ENCODE data around the gene LANCL2. TPM values are rescaled to one million over a fixed set of nuclear protein-coding genes. Genes with fewer than 3 reads are reported as not detected.
A peak's percentile ranks its signal among the peaks of the same experiment; 100 is the strongest.

Gene LANCL2
- total RNA-seq (10 to 100 TPM; 22.1 to 24.1 TPM), polyA plus RNA-seq (7.4 TPM)

GRCh38 chr7:55365205-55365674 is at the start of gene LANCL2:
Gene LANCL2 (plus strand): TSS chr7:55365337. CDS start chr7:55366026, 689 bp downstream.
- Mint-ChIP-seq H3K27ac (peak within 1 kb of the TSS in 7 of 8 donors; percentile 98 to 99 (median 99)), H3K4me3 (peak within 1 kb of the TSS in 6 of 7 donors; percentile 94 to 96 (median 95)), H3K27me3 (peaks cover 0 to 4% of the 10 kb centered on the region in 2 donors), H3K9me3 (no peaks in the 10 kb centered on the region), H3K4me1 (peaks cover 8 to 25% (median 14%) of the 10 kb centered on the region in 3 donors), H3K36me3 (peaks cover 0 to 14% (median 0%) of the 10 kb centered on the region in 3 donors)
- Histone ChIP-seq H3K4me3 (ENCODE audit: low read length) (peak within 1 kb of the TSS; percentile 100), H3K27ac (ENCODE audit: low read depth, low read length) (peak within 1 kb of the TSS; percentile 98), H3K9me3 (ENCODE audit: low read length) (no peaks in the 10 kb centered on the region), H3K4me1 (ENCODE audit: insufficient read depth, low read length) (peaks cover 25% of the 10 kb centered on the region), H3K27me3 (ENCODE audit: insufficient read depth, low read length, poor library complexity, severe bottlenecking) (no peaks in the 10 kb centered on the region), H3K36me3 (ENCODE audit: insufficient read depth, low read length) (no peaks in the 10 kb centered on the region)
- POLR2A ChIA-PET = interaction anchor here (0.6 to 2.1 kb wide), 7 partner anchors 56 to 742 kb away, joined by 3 to 26 read pairs (median 5); partner anchors contain the start of genes CHCHD2, SEC61G and SUMF2
- DNase-seq = peak in 4 of 5 donors; percentile 24 to 61 (median 44)
- CTCF ChIA-PET = interaction anchor here (0.8 to 2.4 kb wide), 12 partner anchors 10 to 208 kb away, joined by 3 to 25 read pairs (median 4); partner anchors contain the start of gene VOPP1

GRCh38 chr7:55325371-55325792 is 39.8 kb upstream of the LANCL2 start:
- POLR2A ChIA-PET = no interaction called here
- H3K9me3 Mint-ChIP-seq = peaks cover 0 to 4% (median 0%) of the 10 kb centered on the region in 5 donors

GRCh38 chr7:55326081-55326835 is 38.9 kb upstream of the LANCL2 start:
- H3K9me3 Mint-ChIP-seq = no peaks in the 10 kb centered on the region
- ChIA-PET CTCF (no interaction called here), POLR2A (no interaction called here)
- Histone ChIP-seq H3K36me3 (ENCODE audit: insufficient read depth, low read length) (no peaks in the 10 kb centered on the region), H3K4me3 (ENCODE audit: low read length) (no peak overlapping the region), H3K9me3 (ENCODE audit: low read length) (no peaks in the 10 kb centered on the region), H3K27me3 (ENCODE audit: insufficient read depth, low read length, poor library complexity, severe bottlenecking) (peaks cover 3% of the 10 kb centered on the region), H3K4me1 (ENCODE audit: insufficient read depth, low read length) (no peaks in the 10 kb centered on the region), H3K27ac (ENCODE audit: low read depth, low read length) (no peak overlapping the region)
- no peak for DNase-seq
- no peaks in the 10 kb centered on the region for H3K27me3 Mint-ChIP-seq
- no peak overlapping the region for H3K27ac Mint-ChIP-seq
- no peak overlapping the region for H3K4me3 Mint-ChIP-seq
- peaks cover 0 to 5% (median 0%) of the 10 kb centered on the region in 3 donors for H3K36me3 Mint-ChIP-seq
- no peaks in the 10 kb centered on the region for H3K4me1 Mint-ChIP-seq

More at GRCh38 chr7:55325371-55325792, 39.8 kb upstream of the LANCL2 start:
- Mint-ChIP-seq H3K4me1 (no peaks in the 10 kb centered on the region), H3K4me3 (no peak overlapping the region), H3K27ac (no peak overlapping the region), H3K36me3 (peaks cover 0 to 12% (median 0%) of the 10 kb centered on the region in 3 donors), H3K27me3 (peaks cover 0 to 3% of the 10 kb centered on the region in 2 donors)
- Histone ChIP-seq H3K4me3 (ENCODE audit: low read length) (no peak overlapping the region), H3K4me1 (ENCODE audit: insufficient read depth, low read length) (no peaks in the 10 kb centered on the region), H3K27me3 (ENCODE audit: insufficient read depth, low read length, poor library complexity, severe bottlenecking) (peaks cover 3% of the 10 kb centered on the region), H3K9me3 (ENCODE audit: low read length) (no peaks in the 10 kb centered on the region), H3K36me3 (ENCODE audit: insufficient read depth, low read length) (no peaks in the 10 kb centered on the region), H3K27ac (ENCODE audit: low read depth, low read length) (no peak overlapping the region)
- no peak for DNase-seq
- CTCF ChIA-PET = no interaction called here

- Histone ChIP-seq H3K4me3 (ENCODE audit: low read length) (no peak overlapping the region), H3K27ac (ENCODE audit: low read depth, low read length) (no peak overlapping the region), H3K36me3 (ENCODE audit: insufficient read depth, low read length) (no peaks in the 10 kb centered on the region), H3K27me3 (ENCODE audit: insufficient read depth, low read length, poor library complexity, severe bottlenecking) (peaks cover 3% of the 10 kb centered on the region), H3K9me3 (ENCODE audit: low read length) (no peaks in the 10 kb centered on the region), H3K4me1 (ENCODE audit: insufficient read depth, low read length) (no peaks in the 10 kb centered on the region)
- H3K4me1 Mint-ChIP-seq = no peaks in the 10 kb centered on the region
- ChIA-PET POLR2A (no interaction called here), CTCF (no interaction called here)
- H3K36me3 Mint-ChIP-seq = no peaks in the 10 kb centered on the region
- no peak for DNase-seq
- H3K9me3 Mint-ChIP-seq = no peaks in the 10 kb centered on the region
- H3K27ac Mint-ChIP-seq = no peak overlapping the region
- no peaks in the 10 kb centered on the region for H3K27me3 Mint-ChIP-seq
- no peak overlapping the region for H3K4me3 Mint-ChIP-seq
These were observed 38.1 kb upstream of the LANCL2 start for GRCh38 chr7:55326945-55327626.

- POLR2A ChIA-PET = no interaction called here
- Histone ChIP-seq H3K27me3 (ENCODE audit: insufficient read depth, low read length, poor library complexity, severe bottlenecking) (no peaks in the 10 kb centered on the region), H3K27ac (ENCODE audit: low read depth, low read length) (no peak overlapping the region), H3K4me3 (ENCODE audit: low read length) (no peak overlapping the region), H3K36me3 (ENCODE audit: insufficient read depth, low read length) (no peaks in the 10 kb centered on the region), H3K9me3 (ENCODE audit: low read length) (no peaks in the 10 kb centered on the region), H3K4me1 (ENCODE audit: insufficient read depth, low read length) (no peaks in the 10 kb centered on the region)
- CTCF ChIA-PET = no interaction called here
- no peaks in the 10 kb centered on the region for H3K4me1 Mint-ChIP-seq
- H3K36me3 Mint-ChIP-seq = no peaks in the 10 kb centered on the region
- no peak for DNase-seq
- H3K4me3 Mint-ChIP-seq = no peak overlapping the region
- peak overlapping the region in 1 of 8 donors; percentile 20 for H3K27ac Mint-ChIP-seq
- no peaks in the 10 kb centered on the region for H3K27me3 Mint-ChIP-seq
- H3K9me3 Mint-ChIP-seq = no peaks in the 10 kb centered on the region
These were observed 30.0 kb upstream of the LANCL2 start for GRCh38 chr7:55335151-55335550.

- Histone ChIP-seq H3K27ac (ENCODE audit: low read depth, low read length) (no peak overlapping the region), H3K36me3 (ENCODE audit: insufficient read depth, low read length) (no peaks in the 10 kb centered on the region), H3K27me3 (ENCODE audit: insufficient read depth, low read length, poor library complexity, severe bottlenecking) (no peaks in the 10 kb centered on the region), H3K4me3 (ENCODE audit: low read length) (no peak overlapping the region), H3K4me1 (ENCODE audit: insufficient read depth, low read length) (no peaks in the 10 kb centered on the region), H3K9me3 (ENCODE audit: low read length) (no peaks in the 10 kb centered on the region)
- no peaks in the 10 kb centered on the region for H3K36me3 Mint-ChIP-seq
- H3K9me3 Mint-ChIP-seq = no peaks in the 10 kb centered on the region
- H3K4me3 Mint-ChIP-seq = no peak overlapping the region
- ChIA-PET POLR2A (no interaction called here), CTCF (interaction anchor here (0.9 to 1.0 kb wide), 2 partner anchors 25 to 27 kb away, joined by 3 read pairs; no protein-coding TSS in a partner anchor)
- H3K27me3 Mint-ChIP-seq = no peaks in the 10 kb centered on the region
- H3K4me1 Mint-ChIP-seq = no peaks in the 10 kb centered on the region
- H3K27ac Mint-ChIP-seq = no peak overlapping the region
- DNase-seq = no peak
These were observed 29.4 kb upstream of the LANCL2 start for GRCh38 chr7:55335786-55336185.

- H3K36me3 Mint-ChIP-seq = no peaks in the 10 kb centered on the region
- no peak overlapping the region for H3K27ac ChIP-seq (ENCODE audit: low read depth, low read length)
- no peaks in the 10 kb centered on the region for H3K4me1 ChIP-seq (ENCODE audit: insufficient read depth, low read length)
- no peak for DNase-seq
- no peaks in the 10 kb centered on the region for H3K36me3 ChIP-seq (ENCODE audit: insufficient read depth, low read length)
- ChIA-PET CTCF (interaction anchor here (1.0 kb wide), 1 partner anchor 27 kb away, joined by 3 read pairs; no protein-coding TSS in a partner anchor), POLR2A (no interaction called here)
- H3K4me3 Mint-ChIP-seq = no peak overlapping the region
- H3K9me3 Mint-ChIP-seq = no peaks in the 10 kb centered on the region
- no peaks in the 10 kb centered on the region for H3K4me1 Mint-ChIP-seq
- H3K4me3 ChIP-seq (ENCODE audit: low read length) = no peak overlapping the region
- no peaks in the 10 kb centered on the region for H3K9me3 ChIP-seq (ENCODE audit: low read length)
- H3K27ac Mint-ChIP-seq = no peak overlapping the region
- H3K27me3 ChIP-seq (ENCODE audit: insufficient read depth, low read length, poor library complexity, severe bottlenecking) = no peaks in the 10 kb centered on the region
- no peaks in the 10 kb centered on the region for H3K27me3 Mint-ChIP-seq
These were observed 28.6 kb upstream of the LANCL2 start for GRCh38 chr7:55336540-55336939.
